GM23338 (cell line): ENCODE measurements around the gene ZNF622. TPM values are rescaled to one million over a fixed set of nuclear protein-coding genes. Genes with fewer than 3 reads are reported as not detected.

Source experiments
- ATAC-seq: fragments of 200-7000 bp; cut with Tn5 transposase; 3 replicates; pipeline ENCODE4 v1.9.1; 2020
- DNase-seq: peaks from one replicate; pipeline ENCODE4 v3.0.0-alpha.2; 2015; ENCODE audit warnings: low spot score
- H2AFZ ChIP-seq: fragments of 200-600 bp; sonication (generic); 2 replicates; pipeline ENCODE4 v1.8.0; 2016; ENCODE audit warnings: antibody characterized with exemption, mild to moderate bottlenecking, moderate library complexity
- H3F3A ChIP-seq: fragments of 200-600 bp; sonication (generic); replicated peaks from 2 replicates; pipeline ENCODE4 v1.8.0; 2017; ENCODE audit warnings: antibody characterized with exemption, mixed run types, low read depth
- H3K27ac ChIP-seq: fragments of 200-600 bp; sonication (generic); 2 replicates; pipeline ENCODE4 v1.6.1; 2016; ENCODE audit warnings: low read depth
- H3K27me3 ChIP-seq: fragments of 200-600 bp; sonication (generic); 2 replicates; pipeline ENCODE4 v1.8.0; 2016; ENCODE audit warnings: mild to moderate bottlenecking, mixed run types, moderate library complexity; ENCODE audit not compliant: insufficient read depth
- H3K36me3 ChIP-seq: fragments of 200-600 bp; sonication (generic); 2 replicates; pipeline ENCODE4 v1.8.0; 2016; ENCODE audit warnings: mild to moderate bottlenecking; ENCODE audit not compliant: insufficient read depth
- H3K4me1 ChIP-seq: fragments of 200-600 bp; sonication (generic); 2 replicates; pipeline ENCODE4 v1.8.0; 2016; ENCODE audit warnings: mild to moderate bottlenecking, moderate library complexity; ENCODE audit not compliant: insufficient read depth
- H3K4me2 ChIP-seq: fragments of 200-600 bp; sonication (generic); 2 replicates; pipeline ENCODE4 v1.7.1; 2017; ENCODE audit warnings: mixed run types
- H3K4me3 ChIP-seq: fragments of 200-600 bp; sonication (generic); 2 replicates; pipeline ENCODE4 v1.6.1; 2016; ENCODE audit warnings: mixed run types
- H3K79me2 ChIP-seq: fragments of 200-600 bp; sonication (generic); replicated peaks from 2 replicates; pipeline ENCODE4 v1.8.0; 2017; ENCODE audit warnings: mild to moderate bottlenecking; ENCODE audit not compliant: insufficient read depth
- H3K9me2 ChIP-seq: fragments of 200-600 bp; sonication (generic); 2 replicates; pipeline ENCODE4 v1.8.0; 2017; ENCODE audit not compliant: insufficient read depth
- H4K20me1 ChIP-seq: fragments of 200-600 bp; sonication (generic); replicated peaks from 2 replicates; pipeline ENCODE4 v1.8.0; 2017; ENCODE audit warnings: mild to moderate bottlenecking; ENCODE audit not compliant: insufficient read depth
- H3K27ac Mint-ChIP-seq: 2 replicates; pipeline ENCODE4 v1.8.0; 2020; ENCODE audit warnings: inconsistent platforms, mild to moderate bottlenecking, moderate library complexity, mixed read lengths
- H3K27me3 Mint-ChIP-seq: 3 replicates; pipeline ENCODE4 v1.8.0; 2022; ENCODE audit warnings: low read depth, mild to moderate bottlenecking, moderate library complexity, mixed read lengths, inconsistent platforms; ENCODE audit not compliant: insufficient read depth, poor library complexity
- H3K36me3 Mint-ChIP-seq: 3 replicates; pipeline ENCODE4 v1.8.0; 2021; ENCODE audit warnings: low read depth, mild to moderate bottlenecking, inconsistent platforms, moderate library complexity, mixed read lengths
- H3K4me1 Mint-ChIP-seq: 3 replicates; pipeline ENCODE4 v1.8.0; 2020; ENCODE audit warnings: mild to moderate bottlenecking, inconsistent platforms, mixed read lengths
- H3K4me3 Mint-ChIP-seq: 3 replicates; pipeline ENCODE4 v1.8.0; 2021; ENCODE audit warnings: moderate library complexity, mild to moderate bottlenecking, inconsistent platforms, mixed read lengths
- H3K9me3 Mint-ChIP-seq: 3 replicates; pipeline ENCODE4 v1.8.0; 2020; ENCODE audit warnings: moderate library complexity, mild to moderate bottlenecking, inconsistent platforms, mixed read lengths
- CREB1 ChIP-seq: fragments of 250-450 bp; sonication (Bioruptor Pico); IDR thresholded peaks from 2 replicates; pipeline ENCODE4 v1.5.0; 2020; ENCODE audit warnings: low read depth, mild to moderate bottlenecking, moderate library complexity
- EZH2 ChIP-seq: fragments of 200-600 bp; sonication (generic); IDR thresholded peaks from one replicate; pipeline ENCODE4 v1.8.0; 2017; ENCODE audit warnings: antibody characterized with exemption, mild to moderate bottlenecking, low read depth; ENCODE audit not compliant: unreplicated experiment
- EZH2phosphoT487 ChIP-seq: fragments of 200-600 bp; sonication (generic); IDR thresholded peaks from one replicate; pipeline ENCODE4 v1.8.1; 2018; ENCODE audit warnings: antibody characterized with exemption; ENCODE audit not compliant: unreplicated experiment
- JUNB ChIP-seq: IDR thresholded peaks from one replicate; pipeline ENCODE4 v1.6.1; 2016; ENCODE audit warnings: antibody characterized with exemption; ENCODE audit not compliant: unreplicated experiment
- NANOG ChIP-seq: IDR thresholded peaks from 2 replicates; pipeline ENCODE4 v1.6.1; 2016; ENCODE audit warnings: antibody characterized with exemption, borderline replicate concordance
- POLR2AphosphoS5 ChIP-seq: IDR thresholded peaks from 2 replicates; pipeline ENCODE4 v1.6.1; 2016; ENCODE audit warnings: antibody characterized with exemption, low read depth
- STAT1 ChIP-seq: IDR thresholded peaks from one replicate; pipeline ENCODE4 v1.6.1; 2016; ENCODE audit warnings: antibody characterized with exemption; ENCODE audit not compliant: unreplicated experiment
- ZNF114 ChIP-seq: fragments of 250-450 bp; sonication (Bioruptor Pico); IDR thresholded peaks from 2 replicates; pipeline ENCODE4 v1.5.0; 2020; ENCODE audit warnings: mild to moderate bottlenecking, moderate library complexity
- ZNF331 ChIP-seq: fragments of 250-450 bp; sonication (Bioruptor Pico); IDR thresholded peaks from 2 replicates; pipeline ENCODE4 v1.5.0; 2020; ENCODE audit warnings: low read depth, mild to moderate bottlenecking, moderate library complexity
- polyA plus RNA-seq: library from polyadenylated mRNA; unstranded; fragments of >200 nt; fragmentation: Nextera tagmentation; extraction: Ambion mirVana; gene quantifications from 2 replicates; pipeline ENCODE4 v1.2.1, GENCODE V29; 2016
- total RNA-seq: library from RNA; depleted of rRNA; stranded (reverse); fragments of >200 nt; shearing (Covaris generic); gene quantifications from 2 replicates; pipeline ENCODE4 v1.2.3, GENCODE V29; 2014
- TF ChIP-seq, protein P1 (sequence below), 2 experiments: fragments of 200-600 bp in 1 of 2; sonication (generic) in 1 of 2; conservative IDR thresholded peaks; 2 replicates each; pipeline versions ENCODE4 v1.5.1 to v1.6.1; 2016 to 2017; ENCODE audit warnings: antibody characterized with exemption in 2 of 2, low read depth in 2 of 2, mild to moderate bottlenecking in 2 of 2, moderate library complexity in 1 of 2
- TF ChIP-seq, protein P2 (sequence below): IDR thresholded peaks from 2 replicates; pipeline ENCODE4 v1.6.1; 2016; ENCODE audit warnings: antibody characterized with exemption
- TF ChIP-seq, protein P3 (sequence below): IDR thresholded peaks from one replicate; pipeline ENCODE4 v1.6.1; 2018; ENCODE audit warnings: antibody characterized with exemption; ENCODE audit not compliant: unreplicated experiment

The ZNF622 gene
- total and polyA plus RNA-seq, 2 experiments from 2014 or later = 20.1 to 30.7 TPM

DNA sequence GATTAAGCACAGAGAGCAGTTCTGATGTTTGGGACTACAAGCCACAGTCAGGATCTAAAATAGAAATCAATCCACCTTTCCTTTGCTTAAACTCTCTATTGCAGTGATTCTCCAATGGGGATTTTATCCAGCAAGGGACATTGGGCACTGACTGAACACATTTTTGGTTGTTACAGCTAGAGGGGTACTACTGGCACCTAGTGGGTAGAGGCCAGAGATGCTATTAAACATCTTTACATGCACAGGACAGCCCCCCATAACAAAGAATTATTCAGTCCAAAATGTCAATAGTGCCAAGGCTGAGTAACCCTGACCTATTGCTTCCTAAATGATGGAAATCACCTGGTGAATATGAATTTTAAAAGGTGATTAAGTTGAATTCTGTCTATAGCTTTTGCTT, 12.0 kb downstream of the ZNF622 start:
- Histone ChIP-seq H3K4me3 (no peak overlapping the region), H3K4me1 (no peaks in the 10 kb centered on the region), H3K79me2 (peaks cover 26% of the 10 kb centered on the region), H3F3A (no peaks in the 10 kb centered on the region), H3K27ac (no peak overlapping the region), H2AFZ (no peak overlapping the region), H4K20me1 (no peaks in the 10 kb centered on the region), H3K4me2 (no peak overlapping the region), H3K9me2 (no peaks in the 10 kb centered on the region), H3K27me3 (no peaks in the 10 kb centered on the region), H3K36me3 (peaks cover 13% of the 10 kb centered on the region; the same call in 1 of the 2 replicates)
- Mint-ChIP-seq H3K9me3 (no peaks in the 10 kb centered on the region), H3K4me3 (no peak overlapping the region), H3K27me3 (no peaks in the 10 kb centered on the region), H3K4me1 (peaks cover 7% of the 10 kb centered on the region; the same call in 1 of the 3 replicates), H3K27ac (no peak overlapping the region), H3K36me3 (peaks cover 68% of the 10 kb centered on the region)
- TF ChIP-seq, protein P1, sequence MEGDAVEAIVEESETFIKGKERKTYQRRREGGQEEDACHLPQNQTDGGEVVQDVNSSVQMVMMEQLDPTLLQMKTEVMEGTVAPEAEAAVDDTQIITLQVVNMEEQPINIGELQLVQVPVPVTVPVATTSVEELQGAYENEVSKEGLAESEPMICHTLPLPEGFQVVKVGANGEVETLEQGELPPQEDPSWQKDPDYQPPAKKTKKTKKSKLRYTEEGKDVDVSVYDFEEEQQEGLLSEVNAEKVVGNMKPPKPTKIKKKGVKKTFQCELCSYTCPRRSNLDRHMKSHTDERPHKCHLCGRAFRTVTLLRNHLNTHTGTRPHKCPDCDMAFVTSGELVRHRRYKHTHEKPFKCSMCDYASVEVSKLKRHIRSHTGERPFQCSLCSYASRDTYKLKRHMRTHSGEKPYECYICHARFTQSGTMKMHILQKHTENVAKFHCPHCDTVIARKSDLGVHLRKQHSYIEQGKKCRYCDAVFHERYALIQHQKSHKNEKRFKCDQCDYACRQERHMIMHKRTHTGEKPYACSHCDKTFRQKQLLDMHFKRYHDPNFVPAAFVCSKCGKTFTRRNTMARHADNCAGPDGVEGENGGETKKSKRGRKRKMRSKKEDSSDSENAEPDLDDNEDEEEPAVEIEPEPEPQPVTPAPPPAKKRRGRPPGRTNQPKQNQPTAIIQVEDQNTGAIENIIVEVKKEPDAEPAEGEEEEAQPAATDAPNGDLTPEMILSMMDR (conservative IDR thresholded peaks at IDR 0.05; ENCODE audit: low read depth in 2 of 2) = peak; percentile 25 to 51; a peak in 3 of 4 replicates
- TF ChIP-seq ZNF114 (CRISPR knock-in tag) = no peak
- peak; percentile 23 for DNase-seq
- no peak for ATAC-seq

DNA sequence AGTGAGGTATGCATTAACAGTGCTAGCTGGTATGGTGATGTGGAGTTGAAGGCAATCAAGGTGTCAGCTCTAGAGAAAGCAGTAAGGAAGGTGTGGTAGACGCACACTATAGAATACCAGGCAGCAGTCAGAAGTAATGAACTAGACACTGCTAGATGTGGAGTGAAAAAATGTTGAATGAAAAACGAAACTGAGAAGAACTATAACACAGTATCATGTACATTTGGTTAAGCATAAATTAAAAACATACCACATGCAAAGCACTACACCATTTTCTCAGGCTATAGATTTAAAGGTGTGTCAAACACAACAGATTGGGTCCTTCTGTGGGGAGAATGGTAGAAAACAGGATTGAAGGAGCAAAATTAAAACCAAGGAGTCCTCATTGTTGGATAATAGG, 15.4 kb downstream of the ZNF622 start:
- Mint-ChIP-seq H3K27me3 (no peaks in the 10 kb centered on the region), H3K36me3 (peaks cover 69% of the 10 kb centered on the region), H3K4me1 (peaks cover 3% of the 10 kb centered on the region; the same call in 1 of the 3 replicates), H3K27ac (no peak overlapping the region), H3K9me3 (no peaks in the 10 kb centered on the region), H3K4me3 (no peak overlapping the region)
- no peak for ATAC-seq
- Histone ChIP-seq H2AFZ (no peak overlapping the region), H3K9me2 (no peaks in the 10 kb centered on the region; the same call in 1 of the 2 replicates), H3F3A (no peaks in the 10 kb centered on the region), H3K27me3 (no peaks in the 10 kb centered on the region), H3K36me3 (peaks cover 13% of the 10 kb centered on the region; the same call in 1 of the 2 replicates), H3K4me3 (no peak overlapping the region), H3K27ac (no peak overlapping the region), H3K4me1 (no peaks in the 10 kb centered on the region), H3K79me2 (peaks cover 19% of the 10 kb centered on the region), H3K4me2 (no peak overlapping the region), H4K20me1 (no peaks in the 10 kb centered on the region)
- no peak for TF ChIP-seq EZH2phosphoT487
- no peak for TF ChIP-seq ZNF114 (CRISPR knock-in tag)
- TF ChIP-seq CREB1 (CRISPR knock-in tag) = no peak
- TF ChIP-seq, protein P2, sequence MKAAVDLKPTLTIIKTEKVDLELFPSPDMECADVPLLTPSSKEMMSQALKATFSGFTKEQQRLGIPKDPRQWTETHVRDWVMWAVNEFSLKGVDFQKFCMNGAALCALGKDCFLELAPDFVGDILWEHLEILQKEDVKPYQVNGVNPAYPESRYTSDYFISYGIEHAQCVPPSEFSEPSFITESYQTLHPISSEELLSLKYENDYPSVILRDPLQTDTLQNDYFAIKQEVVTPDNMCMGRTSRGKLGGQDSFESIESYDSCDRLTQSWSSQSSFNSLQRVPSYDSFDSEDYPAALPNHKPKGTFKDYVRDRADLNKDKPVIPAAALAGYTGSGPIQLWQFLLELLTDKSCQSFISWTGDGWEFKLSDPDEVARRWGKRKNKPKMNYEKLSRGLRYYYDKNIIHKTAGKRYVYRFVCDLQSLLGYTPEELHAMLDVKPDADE = no peak
- no peak for TF ChIP-seq STAT1
- TF ChIP-seq, protein P3, sequence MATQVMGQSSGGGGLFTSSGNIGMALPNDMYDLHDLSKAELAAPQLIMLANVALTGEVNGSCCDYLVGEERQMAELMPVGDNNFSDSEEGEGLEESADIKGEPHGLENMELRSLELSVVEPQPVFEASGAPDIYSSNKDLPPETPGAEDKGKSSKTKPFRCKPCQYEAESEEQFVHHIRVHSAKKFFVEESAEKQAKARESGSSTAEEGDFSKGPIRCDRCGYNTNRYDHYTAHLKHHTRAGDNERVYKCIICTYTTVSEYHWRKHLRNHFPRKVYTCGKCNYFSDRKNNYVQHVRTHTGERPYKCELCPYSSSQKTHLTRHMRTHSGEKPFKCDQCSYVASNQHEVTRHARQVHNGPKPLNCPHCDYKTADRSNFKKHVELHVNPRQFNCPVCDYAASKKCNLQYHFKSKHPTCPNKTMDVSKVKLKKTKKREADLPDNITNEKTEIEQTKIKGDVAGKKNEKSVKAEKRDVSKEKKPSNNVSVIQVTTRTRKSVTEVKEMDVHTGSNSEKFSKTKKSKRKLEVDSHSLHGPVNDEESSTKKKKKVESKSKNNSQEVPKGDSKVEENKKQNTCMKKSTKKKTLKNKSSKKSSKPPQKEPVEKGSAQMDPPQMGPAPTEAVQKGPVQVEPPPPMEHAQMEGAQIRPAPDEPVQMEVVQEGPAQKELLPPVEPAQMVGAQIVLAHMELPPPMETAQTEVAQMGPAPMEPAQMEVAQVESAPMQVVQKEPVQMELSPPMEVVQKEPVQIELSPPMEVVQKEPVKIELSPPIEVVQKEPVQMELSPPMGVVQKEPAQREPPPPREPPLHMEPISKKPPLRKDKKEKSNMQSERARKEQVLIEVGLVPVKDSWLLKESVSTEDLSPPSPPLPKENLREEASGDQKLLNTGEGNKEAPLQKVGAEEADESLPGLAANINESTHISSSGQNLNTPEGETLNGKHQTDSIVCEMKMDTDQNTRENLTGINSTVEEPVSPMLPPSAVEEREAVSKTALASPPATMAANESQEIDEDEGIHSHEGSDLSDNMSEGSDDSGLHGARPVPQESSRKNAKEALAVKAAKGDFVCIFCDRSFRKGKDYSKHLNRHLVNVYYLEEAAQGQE = no peak
- no peak for TF ChIP-seq NANOG
- no peak for TF ChIP-seq POLR2AphosphoS5
- TF ChIP-seq ZNF331 = no peak
- TF ChIP-seq EZH2 = no peak
- TF ChIP-seq, protein P1 (conservative IDR thresholded peaks at IDR 0.05; ENCODE audit: low read depth in 2 of 2) = no peak
- TF ChIP-seq JUNB = no peak
- DNase-seq = no peak
